ENCODE data around the gene AP2A1. TPM values are rescaled to one million over a fixed set of nuclear protein-coding genes. Genes with fewer than 3 reads are reported as not detected.

Gene AP2A1
- total and polyA plus RNA-seq, 2 donors (not counting 3 experiments of a cell fraction or from before 2014, with no cell fraction given), result 108 to 113 TPM

DNA sequence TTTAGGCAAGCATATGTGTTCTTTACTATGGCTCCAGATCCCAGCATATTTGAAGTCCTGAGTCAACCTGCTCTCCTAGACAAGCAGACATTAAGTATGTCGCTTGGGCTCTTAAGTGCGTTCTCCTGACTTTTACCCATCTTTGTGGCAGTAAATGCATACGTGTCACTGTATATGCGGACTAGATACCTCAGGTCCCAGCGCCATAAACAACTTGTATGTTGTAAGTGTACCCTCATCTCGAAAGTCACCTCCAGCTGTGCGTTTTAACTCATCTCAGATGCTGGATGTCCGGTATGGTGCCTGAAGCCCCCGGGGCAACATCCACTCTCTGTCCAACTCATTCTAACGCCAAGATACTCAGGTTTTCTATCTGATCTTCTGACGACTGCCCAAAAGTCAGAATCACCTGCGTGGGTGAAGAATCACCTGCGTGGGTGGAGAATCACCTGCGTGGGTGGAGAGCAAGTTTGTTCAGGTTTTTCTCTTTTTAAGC is 85.9 kb downstream of the AP2A1 start:
- TF ChIP-seq, protein P1, sequence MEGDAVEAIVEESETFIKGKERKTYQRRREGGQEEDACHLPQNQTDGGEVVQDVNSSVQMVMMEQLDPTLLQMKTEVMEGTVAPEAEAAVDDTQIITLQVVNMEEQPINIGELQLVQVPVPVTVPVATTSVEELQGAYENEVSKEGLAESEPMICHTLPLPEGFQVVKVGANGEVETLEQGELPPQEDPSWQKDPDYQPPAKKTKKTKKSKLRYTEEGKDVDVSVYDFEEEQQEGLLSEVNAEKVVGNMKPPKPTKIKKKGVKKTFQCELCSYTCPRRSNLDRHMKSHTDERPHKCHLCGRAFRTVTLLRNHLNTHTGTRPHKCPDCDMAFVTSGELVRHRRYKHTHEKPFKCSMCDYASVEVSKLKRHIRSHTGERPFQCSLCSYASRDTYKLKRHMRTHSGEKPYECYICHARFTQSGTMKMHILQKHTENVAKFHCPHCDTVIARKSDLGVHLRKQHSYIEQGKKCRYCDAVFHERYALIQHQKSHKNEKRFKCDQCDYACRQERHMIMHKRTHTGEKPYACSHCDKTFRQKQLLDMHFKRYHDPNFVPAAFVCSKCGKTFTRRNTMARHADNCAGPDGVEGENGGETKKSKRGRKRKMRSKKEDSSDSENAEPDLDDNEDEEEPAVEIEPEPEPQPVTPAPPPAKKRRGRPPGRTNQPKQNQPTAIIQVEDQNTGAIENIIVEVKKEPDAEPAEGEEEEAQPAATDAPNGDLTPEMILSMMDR (IDR thresholded peaks at IDR 0.05; ENCODE audit: extremely low read depth in 1 of 2, insufficient read depth in 1 of 2, low read depth in 1 of 2, low read length in 2 of 2), result no peak
- TF ChIP-seq MYC (IDR thresholded peaks at IDR 0.05; ENCODE audit: low read depth, low read length), result no peak
- no peak for TF ChIP-seq GATA2 (IDR thresholded peaks at IDR 0.05; ENCODE audit: insufficient read depth, insufficient read length, low read depth, low read length)
- no peak for TF ChIP-seq EZH2 (IDR thresholded peaks at IDR 0.05; ENCODE audit: borderline replicate concordance, low read depth, low read length, severe bottlenecking)
- TF ChIP-seq JUN (IDR thresholded peaks at IDR 0.05; ENCODE audit: borderline replicate concordance, insufficient read depth, insufficient read length, low read depth), result no peak
- no peak for TF ChIP-seq FOS (IDR thresholded peaks at IDR 0.05; ENCODE audit: borderline replicate concordance, insufficient read depth, low read length)
- TF ChIP-seq POLR2AphosphoS5 (IDR thresholded peaks at IDR 0.05; ENCODE audit: insufficient read depth, low read depth, low read length), result no peak
- TF ChIP-seq POLR2A (IDR thresholded peaks at IDR 0.05; ENCODE audit: low read depth, low read length), result no peak
- TF ChIP-seq, protein P2, sequence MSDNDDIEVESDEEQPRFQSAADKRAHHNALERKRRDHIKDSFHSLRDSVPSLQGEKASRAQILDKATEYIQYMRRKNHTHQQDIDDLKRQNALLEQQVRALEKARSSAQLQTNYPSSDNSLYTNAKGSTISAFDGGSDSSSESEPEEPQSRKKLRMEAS (IDR thresholded peaks at IDR 0.05; ENCODE audit: insufficient read depth, insufficient read length), result no peak
- Histone ChIP-seq H4K20me1 (replicated peaks; ENCODE audit: control insufficient read depth, extremely low read depth, insufficient read depth, low read length) (no peaks in the 10 kb centered on the region), H3K27ac (ENCODE audit: insufficient read depth, low read depth, low read length) (no peak overlapping the region), H3K27me3 (ENCODE audit: control insufficient read depth in 2 of 2, insufficient read depth in 2 of 2, low read length in 2 of 2) (no peaks in the 10 kb centered on the region), H3K4me1 (ENCODE audit: control insufficient read depth, extremely low read depth, insufficient read depth, low read length) (peaks cover 24% of the 10 kb centered on the region), H3K9ac (replicated peaks; ENCODE audit: extremely low read depth, insufficient read depth, low read length) (no peak overlapping the region), H3K4me2 (ENCODE audit: insufficient read depth, low read length) (peak overlapping the region; percentile 40), H3K9me3 (replicated peaks; ENCODE audit: control insufficient read depth, insufficient read depth, low read length) (no peaks in the 10 kb centered on the region), H3K36me3 (ENCODE audit: control insufficient read depth in 2 of 2, extremely low read depth in 1 of 2, insufficient read depth in 2 of 2, low read length in 2 of 2) (peaks cover 2 to 24% of the 10 kb centered on the region in 2 experiments), H3K79me2 (ENCODE audit: control insufficient read depth, insufficient read depth, low read length) (peaks cover 25% of the 10 kb centered on the region), H3K4me3 (replicated peaks in 1 of 3; ENCODE audit: insufficient read depth in 1 of 3, low read depth in 1 of 3, low read length in 3 of 3) (peak overlapping the region in 2 of 3 experiments; percentile 57 to 67), H2AFZ (ENCODE audit: low read depth, low read length) (no peak overlapping the region), H3K9me1 (replicated peaks; ENCODE audit: control insufficient read depth, extremely low read depth, insufficient read depth, low read length) (no peaks in the 10 kb centered on the region)
- ChIA-PET CTCF (no interaction called here), POLR2A (interaction anchor here (0.6 kb wide), 1 partner anchor 261 kb away, joined by 3 read pairs; no protein-coding TSS in a partner anchor)
- no peak for DNase-seq (ENCODE audit: low read depth, low spot score)
- intact Hi-C loops (cut with micrococcal nuclease), result no loop called here
- no peak for FAIRE-seq
- BruUV-seq (replicated peaks), result TSS peak; percentile 45
- dilution Hi-C loops (cut with MboI; ENCODE audit: extremely low pct_ligation_motif_present, low sequenced_read_pairs), result no loop called here
